ENCODE measurements around the gene KLK6.

KLK6 gene

DNA sequence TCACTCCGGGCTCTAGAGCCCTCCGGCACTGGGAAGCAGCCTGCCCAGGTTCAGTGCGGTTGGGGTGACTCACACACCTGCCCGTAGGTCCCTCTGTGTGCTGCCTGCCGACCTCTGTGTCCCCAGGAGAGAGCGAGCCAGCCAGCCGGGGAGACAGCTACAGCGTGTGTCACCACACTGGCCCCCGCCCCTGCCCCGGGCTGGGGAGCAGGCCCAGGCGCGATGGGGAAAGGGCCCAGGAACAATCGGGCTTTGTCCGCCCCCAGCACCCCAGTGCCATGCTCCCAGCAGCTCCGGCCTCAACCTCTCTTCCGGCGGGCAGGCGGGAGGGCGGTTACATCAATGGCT lies at the start of gene KLK6:
Gene KLK6, minus strand, starts transcription at position 179 of the 348 bp plus-strand sequence. CDS start 1,487 bp downstream, outside the sequence.
- Histone ChIP-seq H4K20me1 (ENCODE audit: insufficient read depth, low read length) (no peaks in the 10 kb centered on the region), H3K27ac (ENCODE audit: low read length) (no peak within 1 kb of the TSS), H3K9me3 (ENCODE audit: insufficient read depth, low read length) (no peaks in the 10 kb centered on the region), H3K36me3 (replicated peaks; ENCODE audit: low read depth, low read length) (no peaks in the 10 kb centered on the region), H3K9ac (ENCODE audit: low read length) (no peak within 1 kb of the TSS), H3K4me2 (ENCODE audit: low read length) (no peak within 1 kb of the TSS), H2AFZ (ENCODE audit: low read depth, low read length) (no peak within 1 kb of the TSS), H3K4me1 (ENCODE audit: low read length) (no peaks in the 10 kb centered on the region), H3K79me2 (ENCODE audit: low read length) (no peaks in the 10 kb centered on the region), H3K27me3 (ENCODE audit: low read depth, low read length) (peaks cover 17% of the 10 kb centered on the region), H3K4me3 (ENCODE audit: low read length) (no peak within 1 kb of the TSS)
- no peak for TF ChIP-seq EZH2phosphoT487 (IDR thresholded peaks at IDR 0.05; ENCODE audit: low read depth)
- TF ChIP-seq, protein P1, sequence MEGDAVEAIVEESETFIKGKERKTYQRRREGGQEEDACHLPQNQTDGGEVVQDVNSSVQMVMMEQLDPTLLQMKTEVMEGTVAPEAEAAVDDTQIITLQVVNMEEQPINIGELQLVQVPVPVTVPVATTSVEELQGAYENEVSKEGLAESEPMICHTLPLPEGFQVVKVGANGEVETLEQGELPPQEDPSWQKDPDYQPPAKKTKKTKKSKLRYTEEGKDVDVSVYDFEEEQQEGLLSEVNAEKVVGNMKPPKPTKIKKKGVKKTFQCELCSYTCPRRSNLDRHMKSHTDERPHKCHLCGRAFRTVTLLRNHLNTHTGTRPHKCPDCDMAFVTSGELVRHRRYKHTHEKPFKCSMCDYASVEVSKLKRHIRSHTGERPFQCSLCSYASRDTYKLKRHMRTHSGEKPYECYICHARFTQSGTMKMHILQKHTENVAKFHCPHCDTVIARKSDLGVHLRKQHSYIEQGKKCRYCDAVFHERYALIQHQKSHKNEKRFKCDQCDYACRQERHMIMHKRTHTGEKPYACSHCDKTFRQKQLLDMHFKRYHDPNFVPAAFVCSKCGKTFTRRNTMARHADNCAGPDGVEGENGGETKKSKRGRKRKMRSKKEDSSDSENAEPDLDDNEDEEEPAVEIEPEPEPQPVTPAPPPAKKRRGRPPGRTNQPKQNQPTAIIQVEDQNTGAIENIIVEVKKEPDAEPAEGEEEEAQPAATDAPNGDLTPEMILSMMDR (IDR thresholded peaks at IDR 0.05; ENCODE audit: low read depth, low read length) = no peak

DNA sequence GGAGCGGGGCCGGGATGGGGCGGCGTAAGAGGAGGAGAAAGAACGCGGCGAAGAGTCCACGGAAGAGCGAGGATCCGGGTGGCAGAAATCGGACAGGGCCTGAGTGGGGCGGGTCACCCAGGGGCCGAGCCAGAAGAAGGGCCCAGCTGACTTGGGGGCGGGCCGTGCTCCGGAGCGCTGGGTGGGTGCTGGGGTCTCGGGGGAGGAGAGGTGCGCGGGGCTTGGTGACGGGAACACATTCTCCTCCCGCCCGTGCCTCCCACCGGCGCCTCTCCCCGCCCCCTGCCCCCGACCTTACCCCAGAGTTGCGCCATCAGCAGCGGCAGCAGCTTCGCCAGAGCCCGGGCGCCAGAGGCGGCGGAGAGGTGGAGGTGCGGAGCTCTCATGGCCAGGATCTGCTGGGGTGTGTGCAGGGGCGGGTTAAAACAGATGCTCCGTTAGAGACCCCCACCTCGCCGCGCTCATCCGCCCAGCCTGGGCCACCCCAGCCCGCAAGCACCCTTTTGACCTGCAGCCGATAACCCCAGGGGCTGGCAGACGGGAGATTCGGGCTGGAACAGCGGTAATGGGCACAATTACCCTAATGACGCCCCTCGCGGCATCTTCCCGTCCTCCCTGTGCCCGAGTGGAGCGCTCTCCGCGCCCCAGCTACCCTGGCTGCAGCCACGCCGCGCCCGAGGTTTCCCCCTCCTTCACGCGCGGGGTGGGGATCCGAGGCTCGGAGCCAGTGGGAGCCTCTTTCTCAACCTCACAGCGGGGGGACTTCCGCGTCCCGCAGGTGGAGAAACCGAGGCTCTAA lies 49.6 kb upstream of the KLK6 start:
- H2AFZ ChIP-seq (ENCODE audit: low read depth, low read length) = no peak overlapping the region
- H4K20me1 ChIP-seq (ENCODE audit: insufficient read depth, low read length) = no peaks in the 10 kb centered on the region
- TF ChIP-seq, protein P1 (IDR thresholded peaks at IDR 0.05; ENCODE audit: low read depth, low read length) = no peak
- no peak for TF ChIP-seq EZH2phosphoT487 (IDR thresholded peaks at IDR 0.05; ENCODE audit: low read depth)
- no peaks in the 10 kb centered on the region for H3K9me3 ChIP-seq (ENCODE audit: insufficient read depth, low read length)
- H3K79me2 ChIP-seq (ENCODE audit: low read length) = no peaks in the 10 kb centered on the region
- H3K36me3 ChIP-seq (replicated peaks; ENCODE audit: low read depth, low read length) = no peaks in the 10 kb centered on the region
- H3K27ac ChIP-seq (ENCODE audit: low read length) = no peak overlapping the region
- 0 out of 2 replicates have a peak, but pooled peaks cover 3% of the 10 kb centered on the region for H3K4me1 ChIP-seq (ENCODE audit: low read length)
- H3K9ac ChIP-seq (ENCODE audit: low read length) = no peak overlapping the region
- peaks cover 4% of the 10 kb centered on the region; the same call in 1 of the 2 replicates for H3K27me3 ChIP-seq (ENCODE audit: low read depth, low read length)
- no peak overlapping the region for H3K4me2 ChIP-seq (ENCODE audit: low read length)
- H3K4me3 ChIP-seq (ENCODE audit: low read length) = no peak overlapping the region

DNA sequence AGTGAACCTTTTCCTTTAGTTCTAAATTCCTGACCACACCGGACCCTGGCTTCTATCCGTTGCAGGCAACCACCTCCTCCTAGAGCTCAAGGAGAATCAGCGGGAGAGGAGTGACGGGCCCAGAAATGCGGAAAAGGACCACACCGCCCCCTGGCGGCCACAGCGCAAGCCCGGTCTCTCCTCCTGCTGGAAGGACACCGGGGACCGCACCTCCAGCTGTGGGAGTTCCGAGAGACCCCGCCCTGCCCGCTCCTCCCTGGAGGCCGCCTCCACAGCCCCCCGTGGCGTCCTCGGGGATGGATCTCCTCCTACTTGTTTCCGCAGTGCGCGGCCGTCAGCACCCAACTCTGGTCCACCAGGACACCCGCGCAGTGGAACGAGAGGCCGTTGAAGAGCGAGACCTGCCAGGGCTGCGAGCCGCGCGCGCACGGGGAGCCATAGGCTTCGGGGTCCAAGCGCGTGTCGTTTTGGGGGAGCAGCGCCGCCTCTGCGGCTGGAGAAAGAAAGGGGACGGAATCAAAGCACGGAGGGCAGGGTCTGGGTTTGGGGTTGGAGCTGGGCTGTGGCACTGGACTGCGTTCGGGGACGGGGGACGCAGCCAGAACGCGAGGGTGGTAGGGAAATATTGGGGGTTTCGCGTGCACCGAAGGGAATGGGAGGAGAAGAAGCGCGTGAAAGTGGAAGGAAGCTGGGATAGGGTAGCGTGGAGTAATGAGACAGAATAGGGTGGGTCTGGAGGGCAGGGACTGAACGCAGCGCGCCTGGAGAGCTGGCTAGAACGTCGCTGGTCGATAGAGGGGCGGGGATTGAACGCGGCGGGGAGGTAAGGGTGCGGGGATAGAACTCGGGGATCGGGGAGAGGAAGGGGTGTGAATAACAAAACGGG lies 47.6 kb upstream of the KLK6 start:
- H3K4me1 ChIP-seq (ENCODE audit: low read length) = 0 out of 2 replicates have a peak, but pooled peaks cover 3% of the 10 kb centered on the region
- H3K27me3 ChIP-seq (ENCODE audit: low read depth, low read length) = peaks cover 10% of the 10 kb centered on the region; the same call in 1 of the 2 replicates
- H3K27ac ChIP-seq (ENCODE audit: low read length) = no peak overlapping the region
- no peak overlapping the region for H3K9ac ChIP-seq (ENCODE audit: low read length)
- no peaks in the 10 kb centered on the region for H3K9me3 ChIP-seq (ENCODE audit: insufficient read depth, low read length)
- no peak overlapping the region for H3K4me2 ChIP-seq (ENCODE audit: low read length)
- no peak for TF ChIP-seq EZH2phosphoT487 (IDR thresholded peaks at IDR 0.05; ENCODE audit: low read depth)
- TF ChIP-seq, protein P1 (IDR thresholded peaks at IDR 0.05; ENCODE audit: low read depth, low read length) = peak; percentile 62
- H3K36me3 ChIP-seq (replicated peaks; ENCODE audit: low read depth, low read length) = no peaks in the 10 kb centered on the region
- no peaks in the 10 kb centered on the region for H3K79me2 ChIP-seq (ENCODE audit: low read length)
- H3K4me3 ChIP-seq (ENCODE audit: low read length) = no peak overlapping the region
- H4K20me1 ChIP-seq (ENCODE audit: insufficient read depth, low read length) = no peaks in the 10 kb centered on the region
- H2AFZ ChIP-seq (ENCODE audit: low read depth, low read length) = no peak overlapping the region
